ENCODE data around the gene RNU6-9. TPM values are rescaled to one million over a fixed set of nuclear protein-coding genes. Genes with fewer than 3 reads are reported as not detected.

Gene RNU6-9
- total and polyA plus RNA-seq, 10 donors: not detected

DNA sequence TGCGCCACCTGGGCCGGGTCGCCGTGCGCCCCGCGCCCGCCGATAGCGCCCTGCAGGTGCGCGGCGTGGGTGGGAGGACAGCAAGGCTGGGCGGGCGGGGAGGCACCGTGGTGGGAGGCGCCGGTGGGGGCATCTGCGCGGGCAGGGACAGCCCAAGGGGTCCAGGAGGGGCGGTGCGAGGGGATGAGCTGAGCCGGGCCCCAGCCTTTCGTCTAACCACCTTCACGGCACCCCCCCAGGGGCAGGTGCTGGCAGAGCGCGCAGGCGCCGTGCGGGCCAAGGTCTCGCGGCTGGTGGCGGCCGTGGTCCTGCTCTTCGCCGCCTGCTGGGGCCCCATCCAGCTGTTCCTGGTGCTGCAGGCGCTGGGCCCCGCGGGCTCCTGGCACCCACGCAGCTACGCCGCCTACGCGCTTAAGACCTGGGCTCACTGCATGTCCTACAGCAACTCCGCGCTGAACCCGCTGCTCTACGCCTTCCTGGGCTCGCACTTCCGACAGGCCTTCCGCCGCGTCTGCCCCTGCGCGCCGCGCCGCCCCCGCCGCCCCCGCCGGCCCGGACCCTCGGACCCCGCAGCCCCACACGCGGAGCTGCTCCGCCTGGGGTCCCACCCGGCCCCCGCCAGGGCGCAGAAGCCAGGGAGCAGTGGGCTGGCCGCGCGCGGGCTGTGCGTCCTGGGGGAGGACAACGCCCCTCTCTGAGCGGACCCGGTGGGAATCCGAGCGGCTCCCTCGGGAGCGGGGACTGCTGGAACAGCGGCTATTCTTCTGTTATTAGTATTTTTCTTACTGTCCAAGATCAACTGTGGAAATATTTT, 27.0 kb downstream of the RNU6-9 start:
- H3K4me1 ChIP-seq: peaks cover 28 to 87% (median 71%) of the 10 kb centered on the region in 6 donors
- TF ChIP-seq CTCF (IDR thresholded peaks at IDR 0.05 in 8 of 11, conservative IDR thresholded peaks at IDR 0.05 in 3 of 11): peak in 2 of 11 experiments; percentile 15 to 28
- no peak for TF ChIP-seq POLR2A (IDR thresholded peaks at IDR 0.05)
- peak in 2 of 3 donors; percentile 60 to 61 for TF ChIP-seq POLR2AphosphoS5 (IDR thresholded peaks at IDR 0.05)
- no peaks in the 10 kb centered on the region for H3K9me3 ChIP-seq
- H3K36me3 ChIP-seq: no peaks in the 10 kb centered on the region
- DNase-seq: peak; percentile 91
- H3K27ac ChIP-seq: peak overlapping the region in 7 of 8 donors; percentile 42 to 85 (median 60)
- 1 to 3% (median 2%) methylated on average over 60 to 84 of the region's 84 CpGs for WGBS, 5 donors
- intact Hi-C loops (cut with DNase I; ENCODE audit: low total_unique reads): loop anchor here (2.0 to 10.0 kb wide), 2 partner anchors 57 to 135 kb away; no protein-coding TSS in a partner anchor
- H3K27me3 ChIP-seq (replicated peaks in 1 of 7): peaks cover 7 to 57% (median 44%) of the 10 kb centered on the region in 7 donors
- peak overlapping the region; percentile 30 to 77 (median 45) for H3K4me3 ChIP-seq

GRCh38 chr19:924553-925086, 31.3 kb downstream of the RNU6-9 start:
- peaks cover 0 to 10% (median 4%) of the 10 kb centered on the region in 6 donors for H3K36me3 ChIP-seq
- peak overlapping the region; percentile 43 to 90 (median 87) for H3K4me3 ChIP-seq
- peaks cover 11 to 79% (median 56%) of the 10 kb centered on the region in 6 donors for H3K4me1 ChIP-seq
- peaks cover 2 to 19% (median 13%) of the 10 kb centered on the region in 7 donors for H3K27me3 ChIP-seq (replicated peaks in 1 of 7)
- no peaks in the 10 kb centered on the region for H3K9me3 ChIP-seq
- TF ChIP-seq POLR2AphosphoS5 (IDR thresholded peaks at IDR 0.05): no peak
- WGBS, 5 donors: 7 to 19% (median 10%) methylated on average over 12 to 31 of the region's 31 CpGs
- H3K27ac ChIP-seq: peak overlapping the region; percentile 86 to 98 (median 95)
- DNase-seq: no peak
- intact Hi-C loops (cut with DNase I; ENCODE audit: low total_unique reads): loop anchor here (2.0 to 10.0 kb wide), 2 partner anchors 58 to 140 kb away; no protein-coding TSS in a partner anchor

DNA sequence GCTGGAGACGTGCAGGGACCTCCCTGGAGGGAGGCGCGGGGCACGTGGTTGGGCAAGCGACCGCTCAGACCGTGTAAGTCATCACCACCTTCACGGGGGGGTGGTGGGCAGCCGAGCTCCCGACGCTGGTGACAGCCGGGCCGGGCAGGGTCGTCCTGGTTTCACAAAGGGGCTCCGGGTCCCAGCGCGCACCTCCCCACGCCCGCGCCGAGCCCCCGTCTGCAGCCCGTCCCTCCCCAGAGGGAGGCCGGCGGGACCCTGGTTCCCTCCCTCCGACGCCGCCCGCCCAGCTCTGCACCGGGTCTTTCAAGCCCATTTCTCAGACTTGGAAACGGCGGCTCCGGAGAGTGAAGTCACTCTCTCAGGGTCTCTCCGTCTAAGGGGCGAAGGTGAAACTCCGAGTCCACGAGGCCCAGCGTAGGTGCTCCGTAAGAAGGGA, 31.8 kb downstream of the RNU6-9 start:
- no peaks in the 10 kb centered on the region for H3K9me3 ChIP-seq
- H3K27ac ChIP-seq: peak overlapping the region; percentile 86 to 98 (median 95)
- peaks cover 0 to 14% (median 9%) of the 10 kb centered on the region in 7 donors for H3K27me3 ChIP-seq (replicated peaks in 1 of 7)
- no peak for DNase-seq
- 0 to 2% (median 0%) methylated on average over 13 to 39 of the region's 39 CpGs for WGBS, 5 donors
- H3K4me1 ChIP-seq: peaks cover 9 to 79% (median 51%) of the 10 kb centered on the region in 6 donors
- TF ChIP-seq POLR2AphosphoS5 (IDR thresholded peaks at IDR 0.05): no peak
- no peak for TF ChIP-seq CTCF (IDR thresholded peaks at IDR 0.05 in 8 of 11, conservative IDR thresholded peaks at IDR 0.05 in 3 of 11)
- no peak for TF ChIP-seq POLR2A (IDR thresholded peaks at IDR 0.05)
- H3K4me3 ChIP-seq: peak overlapping the region; percentile 43 to 90 (median 87)
- intact Hi-C loops (cut with DNase I; ENCODE audit: low total_unique reads): loop anchor here (2.0 to 10.0 kb wide), 2 partner anchors 58 to 140 kb away; no protein-coding TSS in a partner anchor
- H3K36me3 ChIP-seq: peaks cover 0 to 15% (median 9%) of the 10 kb centered on the region in 6 donors

- H3K36me3 ChIP-seq: peaks cover 0 to 21% (median 11%) of the 10 kb centered on the region in 6 donors
- WGBS, 5 donors: 0 to 2% (median 1%) methylated on average over 29 to 97 of the region's 97 CpGs
- peak within 1 kb of the TSS; percentile 43 to 90 (median 87) for H3K4me3 ChIP-seq
- H3K9me3 ChIP-seq: no peaks in the 10 kb centered on the region
- H3K27me3 ChIP-seq (replicated peaks in 1 of 7): peaks cover 0 to 8% (median 2%) of the 10 kb centered on the region in 7 donors
- H3K27ac ChIP-seq: peak within 1 kb of the TSS; percentile 86 to 98 (median 95)
- intact Hi-C loops (cut with DNase I; ENCODE audit: low total_unique reads): loop anchor here (2.0 to 10.0 kb wide), 2 partner anchors 57 to 141 kb away; no protein-coding TSS in a partner anchor
- peak; percentile 94 for DNase-seq
- H3K4me1 ChIP-seq: peaks cover 5 to 76% (median 46%) of the 10 kb centered on the region in 6 donors
- TF ChIP-seq POLR2AphosphoS5 (IDR thresholded peaks at IDR 0.05) (peak; percentile 29 to 77 (median 63)), CTCF (IDR thresholded peaks at IDR 0.05 in 8 of 11, conservative IDR thresholded peaks at IDR 0.05 in 3 of 11) (peak in 2 of 11 experiments; percentile 13 to 20), POLR2A (IDR thresholded peaks at IDR 0.05) (peak in 1 of 3 donors; percentile 23)
These were observed 32.4 kb downstream of the RNU6-9 start, which contains the start of gene ARID3A for GRCh38 chr19:925526-926322. Gene ARID3A (plus strand): TSS chr19:926035. CDS start chr19:929529, 3,494 bp downstream.

All from spleen (tissue), 11 donors.